HG02938 (cell line): ENCODE results near the gene CTSL.

Experiments used
- ATAC-seq: cut with Tn5 transposase; IDR thresholded peaks from one replicate; pipeline ENCODE4 v1.9.1; 2021; ENCODE audit warnings: mild to moderate bottlenecking, moderate library complexity; ENCODE audit not compliant: unreplicated experiment

Gene CTSL

GRCh38 chr9:87725900-87726709 is at the start of gene CTSL:
Gene CTSL (plus strand): TSS chr9:87726119. CDS start chr9:87727604, 1,485 bp downstream.
- ATAC-seq, result peak; percentile 58

GRCh38 chr9:87676976-87677775 is 48.7 kb upstream of the CTSL start:
- no peak for ATAC-seq

GRCh38 chr9:87677776-87678587 is 47.9 kb upstream of the CTSL start:
- no peak for ATAC-seq

GRCh38 chr9:87678650-87679355 is 47.1 kb upstream of the CTSL start:
- ATAC-seq, result no peak

- ATAC-seq, result no peak
Measured at GRCh38 chr9:87681271-87682061, 44.5 kb upstream of the CTSL start.

- no peak for ATAC-seq
Measured at GRCh38 chr9:87682085-87682484, 43.8 kb upstream of the CTSL start.

- ATAC-seq, result no peak
Measured at GRCh38 chr9:87682618-87683017, 43.3 kb upstream of the CTSL start.

- no peak for ATAC-seq
Measured at GRCh38 chr9:87683751-87684626, 41.9 kb upstream of the CTSL start.

- ATAC-seq, result no peak
Measured at GRCh38 chr9:87684627-87685219, 41.2 kb upstream of the CTSL start.

GRCh38 chr9:87685441-87685840 is 40.5 kb upstream of the CTSL start:
- ATAC-seq, result no peak

GRCh38 chr9:87685871-87686519 is 39.9 kb upstream of the CTSL start:
- no peak for ATAC-seq

- ATAC-seq, result no peak
Measured at GRCh38 chr9:87686520-87687090, 39.3 kb upstream of the CTSL start.

GRCh38 chr9:87687207-87687606 is 38.7 kb upstream of the CTSL start:
- no peak for ATAC-seq

GRCh38 chr9:87694236-87694755 is 31.6 kb upstream of the CTSL start:
- no peak for ATAC-seq

GRCh38 chr9:87695523-87695922 is 30.4 kb upstream of the CTSL start:
- ATAC-seq, result no peak

GRCh38 chr9:87696641-87697040 is 29.3 kb upstream of the CTSL start:
- ATAC-seq, result no peak

GRCh38 chr9:87698069-87698809 is 27.7 kb upstream of the CTSL start:
- ATAC-seq, result no peak
